ENCODE measurements around the gene NAGA.
A peak's percentile ranks its signal among the peaks of the same experiment; 100 is the strongest.
"Not testable (repeated sequence)": the region's sequence is repeated elsewhere in the genome, so short reads cannot be mapped to it uniquely, and the experiment has no call there.

The NAGA gene

DNA sequence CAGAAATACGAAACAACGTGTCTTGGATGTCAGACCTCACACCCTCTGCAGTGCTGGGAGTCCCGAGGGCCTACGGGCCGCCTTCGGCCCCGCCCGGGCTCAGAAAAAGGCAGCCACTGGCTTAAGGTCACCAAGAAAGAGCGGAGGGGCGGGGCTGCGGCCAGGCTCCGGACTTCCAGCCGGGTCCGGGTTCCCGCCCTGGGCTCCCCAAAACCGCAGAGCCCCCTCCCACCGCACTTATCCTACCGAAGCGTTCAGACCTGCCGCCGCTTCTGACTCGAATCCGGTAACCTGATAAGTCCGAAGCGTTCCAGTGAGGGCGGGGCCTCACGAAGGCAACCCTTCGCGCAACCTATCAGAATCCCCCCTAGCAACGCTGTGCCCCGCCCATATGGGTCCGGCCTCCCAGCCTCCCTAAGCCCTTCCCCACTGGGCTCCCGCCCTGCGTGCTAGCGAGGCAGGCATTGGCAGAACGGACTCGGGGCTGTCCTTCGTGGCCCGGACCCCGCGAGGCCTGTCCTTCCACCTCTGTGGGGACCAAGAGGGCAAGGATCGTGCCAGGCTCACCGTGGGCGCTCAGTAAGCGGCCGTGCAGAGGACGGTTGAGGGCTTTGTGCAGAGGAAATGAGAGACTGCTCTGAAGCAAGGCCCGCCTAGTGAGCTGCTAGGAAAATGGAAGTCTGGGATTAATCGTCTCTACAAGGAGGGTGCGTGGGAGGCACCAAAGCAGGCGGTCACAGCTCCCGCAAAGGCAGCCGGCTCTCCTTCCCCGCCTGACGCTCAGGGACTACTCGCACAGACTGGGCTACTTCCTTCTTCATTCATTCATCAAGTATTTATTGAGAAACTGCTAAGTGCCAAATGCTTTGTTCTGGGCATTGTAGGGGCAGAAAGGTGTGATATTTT lies at the start of gene NAGA:
Gene NAGA (minus strand): TSS at position 296 of the 906 bp plus-strand sequence. CDS start 515 bp downstream, outside the sequence.
- TF ChIP-seq, protein P1, sequence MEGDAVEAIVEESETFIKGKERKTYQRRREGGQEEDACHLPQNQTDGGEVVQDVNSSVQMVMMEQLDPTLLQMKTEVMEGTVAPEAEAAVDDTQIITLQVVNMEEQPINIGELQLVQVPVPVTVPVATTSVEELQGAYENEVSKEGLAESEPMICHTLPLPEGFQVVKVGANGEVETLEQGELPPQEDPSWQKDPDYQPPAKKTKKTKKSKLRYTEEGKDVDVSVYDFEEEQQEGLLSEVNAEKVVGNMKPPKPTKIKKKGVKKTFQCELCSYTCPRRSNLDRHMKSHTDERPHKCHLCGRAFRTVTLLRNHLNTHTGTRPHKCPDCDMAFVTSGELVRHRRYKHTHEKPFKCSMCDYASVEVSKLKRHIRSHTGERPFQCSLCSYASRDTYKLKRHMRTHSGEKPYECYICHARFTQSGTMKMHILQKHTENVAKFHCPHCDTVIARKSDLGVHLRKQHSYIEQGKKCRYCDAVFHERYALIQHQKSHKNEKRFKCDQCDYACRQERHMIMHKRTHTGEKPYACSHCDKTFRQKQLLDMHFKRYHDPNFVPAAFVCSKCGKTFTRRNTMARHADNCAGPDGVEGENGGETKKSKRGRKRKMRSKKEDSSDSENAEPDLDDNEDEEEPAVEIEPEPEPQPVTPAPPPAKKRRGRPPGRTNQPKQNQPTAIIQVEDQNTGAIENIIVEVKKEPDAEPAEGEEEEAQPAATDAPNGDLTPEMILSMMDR (IDR thresholded peaks at IDR 0.05; ENCODE audit: low read depth, low read length) = no peak
- in situ Hi-C loops (cut with HindIII; ENCODE audit: low sequenced_read_pairs) = no loop called here
- peak; percentile 98 for DNase-seq (ENCODE audit: low read depth, low spot score)
- H3K4me3 ChIP-seq (ENCODE audit: low read depth, low read length) = peak within 1 kb of the TSS; percentile 58

- DNase-seq (ENCODE audit: low read depth, low spot score) = no peak
These were observed 46.3 kb upstream of the NAGA start for GRCh38 chr22:42116848-42117424.

DNA sequence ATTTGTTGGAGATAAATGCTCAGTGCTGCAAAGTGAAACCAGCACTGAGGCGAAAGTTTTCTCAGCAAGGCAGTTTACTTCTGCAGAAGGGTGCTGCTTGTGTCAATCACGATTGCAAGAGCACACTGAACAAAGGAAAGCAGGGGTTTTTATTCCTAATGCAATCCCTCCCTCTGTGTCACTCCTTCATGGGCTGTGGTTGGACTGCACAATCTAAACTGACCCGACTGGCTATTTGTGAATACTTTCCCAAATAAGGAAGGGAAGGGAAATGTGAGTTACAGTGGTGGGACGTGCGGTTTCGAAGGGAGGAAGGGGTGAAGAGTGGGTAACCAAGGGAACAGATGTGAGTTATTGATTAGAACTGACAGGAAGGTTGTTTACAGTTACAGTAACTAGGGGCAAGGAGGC lies 44.8 kb upstream of the NAGA start:
- H3K4me3 ChIP-seq (ENCODE audit: low read depth, low read length); DNase-seq (ENCODE audit: low read depth, low spot score); in situ Hi-C loops (cut with HindIII; ENCODE audit: low sequenced_read_pairs): not testable (repeated sequence)

More at GRCh38 chr22:42116848-42117424, 46.3 kb upstream of the NAGA start:
- in situ Hi-C loops (cut with HindIII; ENCODE audit: low sequenced_read_pairs) = no loop called here
- TF ChIP-seq, protein P1 (IDR thresholded peaks at IDR 0.05; ENCODE audit: low read depth, low read length) = no peak
- no peak overlapping the region for H3K4me3 ChIP-seq (ENCODE audit: low read depth, low read length)

DNA sequence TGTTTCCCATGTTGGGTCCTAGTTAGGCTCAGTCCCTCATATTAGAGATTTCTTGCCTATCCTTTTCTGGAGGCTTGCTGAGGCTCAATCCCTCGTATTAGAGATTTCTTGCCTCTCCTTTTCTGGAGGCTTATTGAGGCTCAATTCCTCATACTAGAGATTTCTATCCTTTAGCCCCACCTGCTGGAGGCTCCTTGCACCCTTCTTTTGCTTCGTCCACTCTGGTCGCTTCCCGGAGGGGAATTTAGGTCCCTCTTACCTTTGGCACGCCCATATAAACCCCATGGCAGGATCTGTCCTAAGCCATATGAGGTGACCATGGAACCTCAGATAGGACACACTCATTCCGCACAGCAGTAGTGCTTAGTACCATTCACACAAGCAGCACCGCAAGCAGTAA lies 44.1 kb upstream of the NAGA start:
- no peak for DNase-seq (ENCODE audit: low read depth, low spot score)
- TF ChIP-seq, protein P1 (IDR thresholded peaks at IDR 0.05; ENCODE audit: low read depth, low read length) = peak; percentile 33
- in situ Hi-C loops (cut with HindIII; ENCODE audit: low sequenced_read_pairs) = no loop called here
- H3K4me3 ChIP-seq (ENCODE audit: low read depth, low read length) = no peak overlapping the region

DNA sequence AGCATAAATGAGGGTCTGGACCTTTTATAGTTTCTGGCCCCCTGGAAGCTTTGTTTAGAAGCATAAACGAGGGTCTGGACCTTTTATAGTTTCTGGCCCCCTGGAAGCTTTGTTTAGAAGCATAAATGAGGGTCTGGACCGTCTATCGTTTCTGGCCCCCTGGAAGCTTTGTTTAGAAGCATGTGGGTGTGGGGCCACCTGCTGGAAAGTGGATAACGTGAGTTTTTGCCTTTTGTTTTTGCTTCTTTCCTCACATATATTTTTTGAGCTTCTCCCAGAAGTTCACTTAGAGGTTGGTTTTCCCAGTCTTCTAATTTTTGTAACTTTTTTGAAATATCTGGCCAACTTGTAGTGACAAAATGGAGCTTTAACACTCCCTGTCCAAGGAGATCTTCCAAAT lies 42.2 kb upstream of the NAGA start:
- in situ Hi-C loops (cut with HindIII; ENCODE audit: low sequenced_read_pairs); DNase-seq (ENCODE audit: low read depth, low spot score); H3K4me3 ChIP-seq (ENCODE audit: low read depth, low read length): not testable (repeated sequence)
- TF ChIP-seq, protein P1 (IDR thresholded peaks at IDR 0.05; ENCODE audit: low read depth, low read length) = peak; percentile 34

DNA sequence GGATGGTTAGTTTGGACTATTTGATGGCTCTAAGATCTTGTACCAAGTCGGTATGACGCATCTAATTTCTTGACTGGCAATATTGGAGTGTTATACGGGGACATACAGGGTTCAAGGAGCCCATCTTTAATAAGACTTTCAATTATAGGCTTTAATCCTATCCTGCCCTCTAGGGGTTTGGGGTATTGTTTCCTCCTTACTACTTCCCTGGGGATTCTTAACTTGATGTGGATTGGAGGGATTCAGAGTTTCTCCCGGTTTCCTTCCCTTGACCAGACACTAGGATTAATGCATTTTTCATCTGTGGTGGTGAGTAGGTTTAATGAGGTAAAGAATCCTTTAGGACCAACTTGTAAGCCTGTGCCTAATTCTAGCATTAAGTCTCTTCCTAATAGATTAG lies 41.2 kb upstream of the NAGA start:
- TF ChIP-seq, protein P1 (IDR thresholded peaks at IDR 0.05; ENCODE audit: low read depth, low read length) = no peak
- no peak for DNase-seq (ENCODE audit: low read depth, low spot score)
- in situ Hi-C loops (cut with HindIII; ENCODE audit: low sequenced_read_pairs) = no loop called here
- H3K4me3 ChIP-seq (ENCODE audit: low read depth, low read length) = no peak overlapping the region

- TF ChIP-seq, protein P1 (IDR thresholded peaks at IDR 0.05; ENCODE audit: low read depth, low read length) = no peak
- in situ Hi-C loops (cut with HindIII; ENCODE audit: low sequenced_read_pairs) = no loop called here
- no peak for DNase-seq (ENCODE audit: low read depth, low spot score)
- H3K4me3 ChIP-seq (ENCODE audit: low read depth, low read length) = no peak overlapping the region
These were observed 38.2 kb upstream of the NAGA start for GRCh38 chr22:42108848-42109247.

- in situ Hi-C loops (cut with HindIII; ENCODE audit: low sequenced_read_pairs); H3K4me3 ChIP-seq (ENCODE audit: low read depth, low read length); DNase-seq (ENCODE audit: low read depth, low spot score): not testable (repeated sequence)
These were observed 33.8 kb upstream of the NAGA start for GRCh38 chr22:42104332-42104860.
